HEK293 (cell line): ENCODE results near the gene DUS1L.

Source experiments
- CTCF ChIP-seq: fragments of 450-650 bp; formaldehyde crosslinking; IDR thresholded peaks from 2 replicates; pipeline ENCODE4 v1.5.1; 2016; ENCODE audit warnings: missing biosample characterization, missing genetic modification characterization
- ZNF132 ChIP-seq: fragments of 450-650 bp; formaldehyde crosslinking; IDR thresholded peaks from 2 replicates; pipeline ENCODE4 v1.5.1; 2017; ENCODE audit warnings: missing biosample characterization, missing genetic modification characterization, borderline replicate concordance

GRCh38 chr17:82018152-82018988 lies 47.2 kb downstream of the DUS1L start:
- TF ChIP-seq ZNF132 (tag by site-specific recombination): no peak
- no peak for TF ChIP-seq CTCF (tag by site-specific recombination)
